RWPE2 (cell line): ENCODE measurements around the gene TACC2.
A peak's percentile ranks its signal among the peaks of the same experiment; 100 is the strongest.

Experiments
- ATAC-seq: fragments of 200-7000 bp; cut with Tn5 transposase; 3 replicates; pipeline ENCODE4 v1.9.1; 2021; ENCODE audit warnings: low read depth
- DNase-seq: peaks from one replicate; pipeline ENCODE4 v3.0.0-alpha.2; 2020; ENCODE audit warnings: low spot score
- H3K27ac ChIP-seq: fragments of 450-650 bp; 2 replicates; pipeline ENCODE4 v1.5.1; 2017; ENCODE audit warnings: mild to moderate bottlenecking; ENCODE audit not compliant: poor library complexity, severe bottlenecking
- H3K27me3 ChIP-seq: fragments of 250-450 bp; sonication (Bioruptor Pico); 2 replicates; pipeline ENCODE4 v1.5.1; 2021; ENCODE audit warnings: mild to moderate bottlenecking, moderate library complexity; ENCODE audit not compliant: insufficient read depth, poor library complexity, severe bottlenecking
- H3K36me3 ChIP-seq: fragments of 250-450 bp; sonication (Bioruptor Pico); 2 replicates; pipeline ENCODE4 v1.5.1; 2020; ENCODE audit warnings: low read depth, mild to moderate bottlenecking, moderate library complexity
- H3K4me1 ChIP-seq: fragments of 250-450 bp; sonication (Bioruptor Pico); 2 replicates; pipeline ENCODE4 v1.5.1; 2021; ENCODE audit warnings: mild to moderate bottlenecking, moderate library complexity; ENCODE audit not compliant: insufficient read depth, poor library complexity, severe bottlenecking
- H3K4me3 ChIP-seq: fragments of 250-450 bp; sonication (Bioruptor Pico); 2 replicates; pipeline ENCODE4 v1.5.1; 2021; ENCODE audit warnings: mild to moderate bottlenecking, moderate library complexity; ENCODE audit not compliant: severe bottlenecking
- H3K9me3 ChIP-seq: fragments of 250-450 bp; sonication (Bioruptor Pico); 2 replicates; pipeline ENCODE4 v1.5.1; 2021; ENCODE audit warnings: mild to moderate bottlenecking, moderate library complexity; ENCODE audit not compliant: severe bottlenecking
- CTCF ChIP-seq: fragments of 450-650 bp; IDR thresholded peaks from one replicate; pipeline ENCODE4 v1.5.1; 2017; ENCODE audit warnings: mild to moderate bottlenecking, moderate library complexity; ENCODE audit not compliant: poor library complexity, severe bottlenecking

The TACC2 gene

GRCh38 chr10:122296363-122297120, 307.6 kb downstream of the TACC2 start:
- H3K27me3 ChIP-seq: no peaks in the 10 kb centered on the region
- no peaks in the 10 kb centered on the region for H3K36me3 ChIP-seq
- H3K4me3 ChIP-seq: no peak overlapping the region
- no peak overlapping the region for H3K27ac ChIP-seq
- TF ChIP-seq CTCF: no peak
- DNase-seq: no peak
- ATAC-seq: no peak
- peaks cover 26% of the 10 kb centered on the region for H3K4me1 ChIP-seq
- H3K9me3 ChIP-seq: no peaks in the 10 kb centered on the region

- DNase-seq (no peak), ATAC-seq (no peak)
- Histone ChIP-seq H3K4me3 (no peak overlapping the region), H3K27ac (no peak overlapping the region), H3K4me1 (peaks cover 26% of the 10 kb centered on the region), H3K27me3 (no peaks in the 10 kb centered on the region), H3K9me3 (no peaks in the 10 kb centered on the region), H3K36me3 (no peaks in the 10 kb centered on the region)
- TF ChIP-seq CTCF: no peak
These were observed 308.6 kb downstream of the TACC2 start for GRCh38 chr10:122297583-122297982.

- Histone ChIP-seq H3K9me3 (no peaks in the 10 kb centered on the region), H3K27ac (no peak overlapping the region), H3K4me1 (peaks cover 25% of the 10 kb centered on the region), H3K36me3 (no peaks in the 10 kb centered on the region), H3K27me3 (no peaks in the 10 kb centered on the region), H3K4me3 (no peak overlapping the region)
- ATAC-seq: no peak
- no peak for TF ChIP-seq CTCF
- DNase-seq: no peak
These were observed 309.2 kb downstream of the TACC2 start for GRCh38 chr10:122298206-122298597.

- no peak for DNase-seq
- peaks cover 19% of the 10 kb centered on the region for H3K4me1 ChIP-seq
- H3K27me3 ChIP-seq: no peaks in the 10 kb centered on the region
- no peak overlapping the region for H3K27ac ChIP-seq
- no peaks in the 10 kb centered on the region for H3K36me3 ChIP-seq
- peak; percentile 92 for TF ChIP-seq CTCF
- ATAC-seq: peak; percentile 71
- H3K4me3 ChIP-seq: no peak overlapping the region
- no peaks in the 10 kb centered on the region for H3K9me3 ChIP-seq
These were observed 309.8 kb downstream of the TACC2 start for GRCh38 chr10:122298598-122299301.
